ENCODE results near the gene MT1M.
"Not testable (repeated sequence)": the region's sequence is repeated elsewhere in the genome, so short reads cannot be mapped to it uniquely, and the experiment has no call there.

MT1M gene

GRCh38 chr16:56632156-56632847, at the start of gene MT1M:
Gene MT1M (plus strand): TSS chr16:56632659. CDS start chr16:56632732, 73 bp downstream.
- DNase-seq = no peak

DNA sequence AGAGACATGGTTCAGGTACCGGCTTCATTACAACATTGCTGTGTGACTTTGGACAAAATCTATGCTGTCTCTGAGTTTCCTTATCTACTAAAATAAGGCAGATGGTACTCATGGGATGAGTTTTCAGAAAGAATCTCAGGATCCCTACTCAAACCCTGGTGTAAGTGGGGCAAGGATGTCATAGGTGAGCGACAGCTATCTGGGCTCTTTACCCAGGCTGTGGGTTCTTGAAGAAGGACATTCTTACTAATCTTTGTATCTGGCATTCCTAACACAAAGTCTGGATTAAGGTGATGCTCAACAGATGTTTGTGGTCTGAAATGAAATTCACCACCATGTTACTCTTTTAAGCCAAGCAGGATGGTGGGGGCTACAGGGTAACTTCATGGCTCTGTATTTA, 49.5 kb upstream of the MT1M start:
- DNase-seq = not testable (repeated sequence)

DNA sequence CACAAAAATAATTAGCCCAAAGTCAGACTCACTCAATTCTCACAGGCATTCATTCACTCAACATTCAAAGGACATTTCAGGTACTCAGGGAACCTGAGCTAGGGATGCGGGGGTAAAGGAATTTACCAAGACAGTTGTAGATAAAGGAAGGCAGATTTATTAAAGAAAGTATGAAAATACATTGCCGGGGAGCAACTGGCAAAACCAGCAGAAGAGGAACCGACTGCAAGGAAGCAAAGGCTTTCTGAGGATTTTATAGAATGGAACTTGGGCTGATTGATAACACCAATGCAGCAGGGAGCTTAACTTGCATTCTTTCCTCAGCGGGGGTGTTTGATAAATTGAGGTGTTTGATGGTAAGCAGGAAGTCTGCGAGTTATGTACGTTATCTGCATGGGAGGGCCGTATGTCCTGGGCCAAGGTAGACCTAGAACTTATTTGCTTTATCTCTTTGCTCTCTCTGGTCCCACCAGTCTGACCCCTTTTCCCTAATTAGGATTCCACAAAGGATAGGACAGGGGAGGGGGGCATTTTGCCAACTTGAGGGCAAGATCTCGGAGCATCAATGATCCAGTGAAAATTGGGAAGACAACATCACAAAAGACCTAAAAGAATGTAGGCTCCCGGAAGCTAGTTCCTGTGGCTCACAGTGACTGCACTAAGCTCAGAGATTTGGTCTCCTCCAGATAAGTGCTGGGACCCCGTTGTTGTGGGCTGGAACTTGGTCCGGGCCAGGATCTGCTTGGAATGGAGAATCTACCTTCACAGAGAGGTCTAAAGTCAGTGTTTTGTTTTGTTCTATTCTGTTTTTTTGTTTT, 48.9 kb upstream of the MT1M start:
- DNase-seq = no peak

- no peak for DNase-seq
Observed at GRCh38 chr16:56584276-56584675, 48.2 kb upstream of the MT1M start.

DNA sequence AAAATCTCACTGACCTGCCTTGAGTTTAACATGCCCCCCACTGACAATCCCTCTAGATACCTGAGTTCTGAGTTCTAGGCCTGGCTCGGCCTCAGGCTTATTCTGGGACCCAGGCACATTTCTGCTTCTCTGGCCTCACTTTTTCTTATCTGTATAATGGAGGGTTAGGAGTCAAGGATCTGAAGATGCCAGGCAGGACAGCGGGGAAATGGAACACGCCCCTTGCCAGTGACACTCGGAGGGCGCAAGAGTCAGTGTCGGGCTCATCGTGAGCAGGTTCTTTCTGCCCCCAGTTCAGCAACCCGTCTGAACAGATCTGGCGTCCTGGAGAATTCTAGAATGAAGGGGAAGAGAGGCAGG, 43.7 kb upstream of the MT1M start:
- DNase-seq = no peak

DNA sequence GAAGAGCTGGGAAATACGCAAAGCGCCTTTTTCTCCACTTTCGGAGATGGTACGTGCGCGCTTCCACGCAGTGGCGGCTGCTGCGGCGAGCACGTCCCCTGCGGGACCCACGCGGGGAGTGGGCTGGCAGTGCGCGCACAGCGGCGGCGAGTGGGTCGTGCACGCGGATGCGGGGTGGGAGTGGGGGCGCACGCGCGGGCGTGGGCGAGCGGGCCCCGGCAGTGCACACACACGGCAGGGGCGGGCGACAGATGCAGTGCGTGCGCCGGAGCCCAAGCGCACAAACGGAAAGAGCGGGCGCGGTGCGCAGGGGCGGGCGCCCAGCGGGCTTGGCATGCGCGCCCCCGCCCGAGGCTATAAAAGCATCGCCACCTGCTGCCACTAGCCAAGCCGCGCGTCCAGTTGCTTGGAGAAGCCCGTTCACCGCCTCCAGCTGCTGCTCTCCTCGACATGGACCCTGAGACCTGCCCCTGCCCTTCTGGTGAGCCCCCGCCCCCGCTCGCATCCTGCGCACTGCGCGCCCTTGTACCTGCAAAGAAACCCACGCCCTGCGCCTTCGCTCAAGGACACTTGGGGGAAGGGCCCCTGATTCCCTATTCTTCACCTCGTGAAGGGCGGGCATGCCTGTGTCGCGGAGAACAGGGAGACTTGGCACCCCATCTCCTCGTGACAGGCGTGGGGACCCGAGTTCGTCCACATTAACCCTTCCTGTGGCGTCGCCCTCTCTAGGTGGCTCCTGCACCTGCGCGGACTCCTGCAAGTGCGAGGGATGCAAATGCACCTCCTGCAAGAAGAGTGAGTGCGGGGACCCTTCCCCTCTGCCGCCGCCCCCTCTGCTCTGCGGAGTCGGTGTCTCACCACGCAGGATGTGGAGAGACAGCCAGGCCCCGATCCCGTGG, 43.1 kb upstream of the MT1M start, which contains the start of gene MT3:
TSS of gene MT3 (plus strand) at position 388 of the 899 bp plus-strand sequence. CDS start at position 451, 63 bp downstream.
- DNase-seq = peak; percentile 39

DNA sequence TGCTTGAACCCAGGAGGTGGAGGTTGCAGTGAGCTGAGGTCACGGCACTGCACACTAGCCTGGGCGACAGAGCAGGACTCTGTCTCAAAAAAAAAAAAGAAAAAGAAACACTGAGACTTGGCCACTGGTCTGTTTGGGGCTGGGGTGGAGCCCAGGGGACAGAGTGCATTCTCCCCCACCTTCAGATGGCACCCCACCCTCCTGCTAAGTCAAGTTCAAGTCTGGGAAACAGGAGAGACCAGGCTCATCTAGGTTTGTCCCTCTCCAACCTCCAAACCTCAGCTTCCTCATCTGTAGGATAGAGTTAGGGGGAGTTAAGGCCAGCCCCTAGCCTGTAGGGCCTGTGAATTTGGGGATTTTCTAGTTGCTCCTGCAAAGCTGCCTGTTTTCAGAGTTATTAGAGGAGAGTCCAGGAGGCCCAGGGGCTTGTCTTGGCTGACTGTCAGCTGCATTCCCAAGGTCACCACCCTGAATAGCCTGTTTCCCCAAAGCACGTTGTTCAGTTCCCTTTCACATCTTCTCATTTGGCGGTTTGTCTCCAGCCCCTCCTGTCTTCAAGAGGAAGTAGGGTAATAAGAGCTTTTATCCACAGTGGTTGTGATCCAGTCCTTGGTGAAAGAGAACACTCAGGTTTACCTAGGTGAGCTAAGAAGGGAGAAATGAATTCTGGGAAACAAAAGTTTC, 40.9 kb upstream of the MT1M start:
- no peak for DNase-seq

- DNase-seq = no peak
Observed at GRCh38 chr16:56593573-56594291, 38.7 kb upstream of the MT1M start.

DNA sequence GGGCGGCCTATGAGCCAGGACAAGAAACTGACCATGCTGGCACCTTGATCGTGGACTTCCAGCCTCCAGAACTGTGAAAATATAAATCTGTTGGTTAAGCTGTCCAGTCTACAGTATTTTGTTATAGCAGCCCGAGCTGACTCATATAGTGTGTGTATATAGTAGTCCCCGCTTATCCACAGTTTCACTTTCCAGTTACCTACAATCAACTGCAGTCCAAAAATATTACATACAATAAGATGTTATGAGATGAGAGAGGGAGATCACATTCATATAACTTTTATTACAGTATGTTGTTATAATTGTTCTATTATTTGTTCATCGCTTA, 38.2 kb upstream of the MT1M start:
- DNase-seq = no peak

DNA sequence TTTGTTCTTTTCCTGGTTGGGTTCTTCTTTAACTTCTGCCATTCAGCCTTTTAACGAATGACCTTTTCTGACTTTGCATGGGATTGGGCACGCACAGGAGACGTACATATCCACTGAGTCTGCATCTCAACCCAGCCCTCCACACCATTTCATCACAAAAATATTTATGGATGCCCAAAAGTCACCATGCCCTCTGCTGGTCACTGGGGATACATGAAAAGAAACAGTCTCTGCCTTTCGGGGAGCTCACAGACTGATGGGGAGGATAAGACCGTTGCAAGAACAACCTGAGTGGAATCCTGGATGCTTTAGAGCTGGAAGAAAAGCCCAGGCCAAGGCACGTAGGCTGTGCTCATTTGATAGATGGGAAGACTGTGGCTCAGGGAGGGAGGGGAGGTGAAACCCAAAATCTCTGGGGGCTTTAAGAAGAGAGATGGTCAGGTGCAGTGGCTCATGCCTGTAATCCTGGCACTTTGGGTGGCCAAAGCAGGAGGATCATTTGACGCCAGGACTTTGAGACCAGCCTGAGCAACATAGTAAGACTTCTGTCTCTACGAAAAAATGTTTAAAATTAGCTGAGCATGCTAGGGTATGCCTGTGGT, 32.0 kb upstream of the MT1M start:
- DNase-seq = no peak

DNA sequence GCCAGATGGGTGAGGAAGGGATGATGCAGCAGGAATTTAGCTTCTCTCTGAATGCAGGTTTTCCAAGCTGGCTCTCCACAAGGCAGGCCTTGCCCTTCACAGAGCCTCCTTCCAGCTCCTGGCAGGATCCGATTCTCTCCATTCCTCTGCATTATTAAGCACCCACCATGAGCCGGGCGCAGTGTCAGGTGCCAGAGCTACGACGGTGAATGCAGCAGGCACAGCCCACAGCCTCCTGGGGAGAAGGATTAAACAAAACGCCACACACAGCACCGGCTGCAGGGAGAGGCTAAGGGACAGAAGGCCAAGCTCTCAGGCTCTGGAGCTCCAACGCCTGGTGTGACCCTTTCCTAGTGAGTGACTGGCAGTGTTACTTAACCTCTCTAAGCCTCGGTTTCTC, 31.1 kb upstream of the MT1M start:
- no peak for DNase-seq

- no peak for DNase-seq
Observed at GRCh38 chr16:56603589-56603988, 28.9 kb upstream of the MT1M start.

DNA sequence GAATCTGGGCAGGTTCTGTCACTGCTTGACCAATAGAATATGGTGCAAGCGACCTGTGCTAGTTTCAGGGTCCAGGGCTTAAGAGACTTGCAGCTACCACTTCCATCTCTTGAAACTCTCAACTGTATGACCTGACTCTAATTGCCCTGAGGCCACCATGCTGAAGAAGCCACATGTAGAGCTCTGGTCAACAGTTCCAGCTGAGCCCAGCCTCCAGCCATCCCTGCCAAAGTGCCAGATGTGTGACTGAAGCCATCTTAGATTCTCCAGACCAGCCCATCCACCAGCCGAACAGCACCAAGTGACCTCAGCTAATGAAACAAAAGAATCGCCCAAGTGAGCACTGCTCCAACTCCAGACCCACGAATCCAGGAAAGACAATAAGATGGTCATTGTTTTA, 27.5 kb upstream of the MT1M start:
- DNase-seq = no peak

DNA sequence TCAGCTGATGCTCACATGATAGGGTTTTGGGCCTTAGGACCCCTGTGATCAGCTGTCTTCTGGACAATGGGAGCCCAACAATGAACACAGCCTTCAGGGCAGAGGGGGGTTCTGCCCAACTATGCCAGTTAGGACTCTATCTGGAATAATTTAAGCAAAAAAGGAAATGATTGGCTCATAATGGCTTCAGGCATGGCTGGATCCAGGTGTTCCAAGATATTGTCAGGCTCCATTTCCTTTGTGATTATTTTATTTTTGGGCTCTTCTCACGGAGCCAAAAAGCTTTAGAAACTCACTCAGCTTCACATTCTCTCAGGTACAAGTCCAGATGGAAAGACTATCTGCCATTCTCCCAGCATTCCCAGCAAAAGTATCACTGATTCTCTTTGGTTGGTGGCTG, 27.0 kb upstream of the MT1M start:
- no peak for DNase-seq

DNA sequence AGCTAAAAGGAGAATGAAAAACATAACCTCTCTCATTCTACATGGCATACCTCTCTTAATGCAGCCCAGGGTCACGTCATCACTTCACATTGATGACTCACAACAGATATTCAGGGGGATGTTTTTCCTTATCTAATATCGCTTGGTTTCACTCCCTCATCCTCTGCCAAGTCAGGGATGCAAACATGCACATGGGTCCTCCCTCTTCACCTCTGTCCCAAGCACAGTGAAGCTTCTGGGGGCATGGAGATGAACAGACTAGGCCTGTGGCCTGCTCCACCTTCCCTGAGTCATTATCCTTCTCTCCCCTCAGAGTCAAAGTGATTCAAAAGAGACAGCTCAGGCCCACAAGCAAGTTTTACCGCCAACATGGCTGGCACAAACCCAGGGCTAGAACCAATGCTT, 26.4 kb upstream of the MT1M start:
- DNase-seq = no peak

DNA sequence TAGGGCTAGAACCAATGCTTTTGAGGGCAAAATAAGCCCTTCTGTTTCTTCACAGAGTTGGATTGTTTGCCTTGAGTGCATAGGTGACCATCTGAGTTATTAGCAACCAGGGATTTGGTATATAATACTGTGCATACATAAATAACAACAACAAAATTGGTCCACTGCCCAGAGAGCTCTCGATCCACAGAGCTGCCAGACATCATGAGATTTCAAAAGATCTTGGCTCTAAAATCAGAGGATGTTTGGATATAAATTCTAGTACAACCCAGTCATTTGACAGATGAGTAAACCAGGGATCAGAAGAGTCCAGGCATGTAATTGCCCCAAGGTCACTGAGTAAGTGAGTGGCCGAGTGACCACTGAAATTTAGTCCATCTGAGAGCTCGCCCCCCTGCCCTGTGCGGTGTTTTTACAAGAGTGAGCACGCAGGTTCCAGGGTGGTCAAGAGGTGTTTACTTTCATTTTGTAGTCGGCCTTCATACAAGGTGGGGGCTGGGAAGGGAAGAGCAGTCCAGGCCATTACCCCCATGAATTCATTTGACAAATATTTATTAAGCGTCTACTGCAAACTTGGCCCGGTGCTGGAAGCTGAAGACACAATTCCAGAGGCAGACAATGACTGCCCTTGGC, 25.9 kb upstream of the MT1M start:
- no peak for DNase-seq

DNA sequence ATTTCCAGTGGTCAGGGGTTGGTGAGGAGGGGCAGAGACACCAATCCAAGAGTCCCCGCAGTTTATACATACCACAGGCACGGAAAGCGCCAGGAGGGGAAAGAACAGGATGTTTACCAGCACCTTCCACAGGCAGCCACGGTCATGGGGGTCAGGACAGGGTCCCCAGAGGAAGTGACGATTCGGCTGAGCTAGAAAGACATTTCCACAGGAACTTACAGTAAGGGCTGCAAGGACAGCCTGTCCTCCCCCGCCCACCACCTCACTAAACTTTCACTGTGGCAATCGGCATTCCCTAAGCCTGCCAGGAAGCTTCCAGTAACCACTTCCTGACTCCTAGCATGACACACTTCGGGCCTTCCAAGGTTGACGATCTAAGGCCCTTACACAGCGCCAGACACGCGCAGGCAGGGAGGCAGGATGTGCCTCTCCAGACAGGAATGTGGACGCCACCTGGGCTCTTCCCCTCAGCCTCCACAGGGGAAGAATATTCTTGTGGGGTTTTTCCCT, 25.3 kb upstream of the MT1M start:
- DNase-seq = no peak

DNA sequence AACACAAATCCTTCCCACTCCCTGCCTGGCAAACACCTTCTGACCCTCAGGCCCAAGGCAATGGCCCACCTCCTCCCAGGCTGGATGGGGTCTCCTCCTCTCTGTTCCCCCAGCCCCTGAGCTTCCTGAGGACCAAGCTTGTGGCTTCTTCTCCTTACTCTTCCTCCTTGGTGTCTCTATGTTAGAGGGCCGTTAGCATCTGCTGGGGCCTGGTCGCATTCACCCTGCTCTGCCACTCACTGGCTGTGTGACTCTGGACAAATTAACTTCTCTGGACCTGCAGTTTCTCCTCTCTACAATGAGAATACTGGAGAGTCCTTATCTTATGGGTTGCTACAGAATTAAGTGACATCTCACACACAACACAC, 24.8 kb upstream of the MT1M start:
- no peak for DNase-seq

DNA sequence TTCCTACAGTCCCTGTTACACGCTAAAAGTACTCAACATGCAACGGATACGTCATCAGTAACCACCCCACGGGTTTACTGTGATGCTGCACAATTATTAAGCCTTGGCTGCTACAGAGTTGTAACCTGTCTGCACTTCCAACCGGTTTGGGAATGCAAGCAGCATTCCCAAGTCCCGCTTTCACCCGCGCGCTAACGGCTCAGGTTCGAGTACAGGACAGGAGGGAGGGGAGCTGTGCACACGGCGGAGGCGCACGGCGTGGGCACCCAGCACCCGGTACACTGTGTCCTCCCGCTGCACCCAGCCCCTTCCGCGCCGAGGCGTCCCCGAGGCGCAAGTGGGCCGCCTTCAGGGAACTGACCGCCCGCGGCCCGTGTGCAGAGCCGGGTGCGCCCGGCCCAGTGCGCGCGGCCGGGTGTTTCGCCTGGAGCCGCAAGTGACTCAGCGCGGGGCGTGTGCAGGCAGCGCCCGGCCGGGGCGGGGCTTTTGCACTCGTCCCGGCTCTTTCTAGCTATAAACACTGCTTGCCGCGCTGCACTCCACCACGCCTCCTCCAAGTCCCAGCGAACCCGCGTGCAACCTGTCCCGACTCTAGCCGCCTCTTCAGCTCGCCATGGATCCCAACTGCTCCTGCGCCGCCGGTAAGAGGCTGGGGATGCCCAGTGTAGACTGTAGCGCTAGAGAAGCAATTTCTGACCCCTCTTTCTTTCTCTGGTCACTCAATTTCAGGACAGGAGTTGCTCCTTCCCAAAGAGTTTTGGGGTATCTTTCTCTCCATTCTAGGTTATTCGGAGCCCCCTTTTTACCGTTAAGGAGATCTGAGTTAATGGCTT, 24.2 kb upstream of the MT1M start, which contains the start of gene MT2A:
TSS of gene MT2A (plus strand) at position 542 of the 833 bp plus-strand sequence. CDS start at position 614, 72 bp downstream.
- peak; percentile 92 for DNase-seq

GRCh38 chr16:56608876-56609462, 23.5 kb upstream of the MT1M start:
- no peak for DNase-seq
